NCI-H446 treated with DMSO at 0.1 percent for 48 hours (cell line): ENCODE results near the gene BDP1.
A peak's percentile ranks its signal among the peaks of the same experiment; 100 is the strongest.
"Not testable (repeated sequence)": the region's sequence is repeated elsewhere in the genome, so short reads cannot be mapped to it uniquely, and the experiment has no call there.

ENCODE experiments used
- DNase-seq: peaks from one replicate; lab custom pipeline; 2025; lab: John Stamatoyannopoulos, UW

Gene BDP1

GRCh38 chr5:71455427-71456361, at the start of gene BDP1:
BDP1 (plus strand) TSS chr5:71455651; CDS start chr5:71455878, 227 bp downstream.
- peak; percentile 70 for DNase-seq

DNA sequence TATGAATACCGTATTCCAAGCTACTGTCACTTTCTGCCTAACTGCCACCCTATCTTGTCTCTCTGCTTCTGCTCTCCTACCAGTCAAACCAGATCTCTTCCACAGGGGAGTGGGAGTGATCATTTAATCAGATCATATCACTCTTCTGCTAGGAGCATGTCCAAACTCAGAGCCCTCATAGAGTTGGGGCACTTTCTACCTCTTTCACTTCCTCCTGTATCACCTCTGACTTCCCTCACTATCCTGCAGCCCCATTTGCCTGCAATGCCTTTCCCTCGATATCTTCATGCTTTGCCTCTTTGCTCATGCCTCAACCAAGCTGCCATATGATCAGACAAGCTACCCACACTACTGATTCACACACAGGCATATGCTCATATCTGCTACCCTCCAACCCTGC, 45.4 kb upstream of the BDP1 start:
- not testable (repeated sequence) for DNase-seq

DNA sequence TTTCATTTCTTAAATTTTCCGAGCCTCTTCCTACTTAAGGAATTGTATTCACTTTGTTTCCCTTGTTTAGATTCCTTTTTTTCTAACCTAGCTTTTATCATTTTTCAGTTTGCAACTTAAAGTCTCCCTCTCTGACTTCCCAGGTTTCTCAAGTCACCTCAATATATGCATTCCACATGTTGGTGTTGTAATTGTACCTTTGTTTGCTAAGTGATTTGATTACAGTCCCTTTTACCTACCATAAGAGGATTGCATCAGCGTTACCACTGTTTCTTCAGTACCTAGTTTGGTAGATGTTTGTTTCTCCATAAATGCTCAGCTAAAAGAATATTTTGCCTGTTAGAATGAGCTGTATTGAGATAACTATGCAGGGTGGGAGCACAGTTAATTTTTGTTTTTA, 39.8 kb upstream of the BDP1 start:
- DNase-seq = not testable (repeated sequence)

- DNase-seq = not testable (repeated sequence)
Measured at GRCh38 chr5:71418026-71418425, 37.4 kb upstream of the BDP1 start.

GRCh38 chr5:71421278-71421677, 34.2 kb upstream of the BDP1 start:
- DNase-seq = not testable (repeated sequence)

DNA sequence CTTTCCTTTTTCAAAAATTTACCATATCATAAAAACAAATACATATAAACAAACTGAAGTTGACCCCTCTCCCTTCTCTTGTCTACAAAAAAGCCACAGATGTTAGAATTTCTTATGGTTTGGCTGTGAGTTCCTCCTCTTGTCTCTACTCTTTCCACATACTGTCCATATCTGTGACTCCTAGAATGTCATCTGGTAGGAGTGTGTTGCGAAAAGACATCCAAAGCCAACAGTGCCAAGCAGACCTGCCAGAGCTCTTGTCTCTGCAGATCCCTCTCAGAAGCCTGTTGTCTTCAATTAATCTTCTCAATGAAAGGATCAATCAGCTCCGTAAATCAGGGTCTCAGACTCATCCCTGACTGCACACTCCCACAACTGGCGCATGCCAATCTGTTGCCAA, 31.6 kb upstream of the BDP1 start:
- DNase-seq = peak; percentile 41

- not testable (repeated sequence) for DNase-seq
Measured at GRCh38 chr5:71426686-71427474, 28.6 kb upstream of the BDP1 start.

GRCh38 chr5:71432410-71432809, 23.0 kb upstream of the BDP1 start:
- not testable (repeated sequence) for DNase-seq

- DNase-seq = not testable (repeated sequence)
Measured at GRCh38 chr5:71434825-71435224, 20.6 kb upstream of the BDP1 start.

DNA sequence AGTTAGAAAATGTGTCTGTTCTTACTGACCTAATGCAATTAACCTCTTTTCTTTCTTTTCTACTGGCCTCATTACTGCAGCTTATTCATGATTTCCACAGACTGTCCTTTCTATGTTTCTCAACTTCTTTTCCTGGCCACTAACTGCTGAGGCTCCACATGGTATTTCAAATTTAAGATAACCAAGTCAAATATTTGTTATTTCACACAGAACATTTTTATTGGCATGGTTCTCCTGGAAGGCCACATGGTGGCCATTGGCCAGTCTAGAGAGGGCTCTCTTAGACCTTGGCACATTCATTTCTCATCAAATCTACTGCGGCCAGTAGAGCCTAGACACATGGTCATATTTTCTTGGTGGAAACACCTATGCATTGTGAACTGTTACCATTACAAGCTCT, 13.9 kb upstream of the BDP1 start:
- not testable (repeated sequence) for DNase-seq

DNA sequence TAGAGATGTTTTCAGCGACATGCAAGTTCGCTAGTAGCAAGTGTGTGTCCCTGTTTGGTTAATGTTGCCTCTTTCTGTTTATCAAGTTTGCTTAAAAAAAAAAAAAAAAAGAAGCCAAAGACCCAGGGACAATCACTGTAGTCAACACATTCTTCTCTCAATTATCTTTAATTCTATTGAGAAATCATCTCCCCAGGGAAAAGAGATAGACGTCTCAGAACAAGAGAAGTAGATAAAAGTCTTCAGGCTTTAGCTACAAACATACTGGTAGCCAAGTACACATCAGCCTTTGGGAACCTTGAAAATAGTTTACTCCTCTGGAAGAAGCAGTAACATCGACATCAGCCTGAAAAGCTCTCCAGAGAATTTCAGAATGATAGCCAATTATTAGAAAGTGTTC, 11.6 kb upstream of the BDP1 start:
- DNase-seq = not testable (repeated sequence)

GRCh38 chr5:71445015-71445414, 10.4 kb upstream of the BDP1 start:
- not testable (repeated sequence) for DNase-seq

GRCh38 chr5:71445523-71446152, 9.8 kb upstream of the BDP1 start:
- DNase-seq = not testable (repeated sequence)

GRCh38 chr5:71446540-71447216, 8.8 kb upstream of the BDP1 start:
- not testable (repeated sequence) for DNase-seq

DNA sequence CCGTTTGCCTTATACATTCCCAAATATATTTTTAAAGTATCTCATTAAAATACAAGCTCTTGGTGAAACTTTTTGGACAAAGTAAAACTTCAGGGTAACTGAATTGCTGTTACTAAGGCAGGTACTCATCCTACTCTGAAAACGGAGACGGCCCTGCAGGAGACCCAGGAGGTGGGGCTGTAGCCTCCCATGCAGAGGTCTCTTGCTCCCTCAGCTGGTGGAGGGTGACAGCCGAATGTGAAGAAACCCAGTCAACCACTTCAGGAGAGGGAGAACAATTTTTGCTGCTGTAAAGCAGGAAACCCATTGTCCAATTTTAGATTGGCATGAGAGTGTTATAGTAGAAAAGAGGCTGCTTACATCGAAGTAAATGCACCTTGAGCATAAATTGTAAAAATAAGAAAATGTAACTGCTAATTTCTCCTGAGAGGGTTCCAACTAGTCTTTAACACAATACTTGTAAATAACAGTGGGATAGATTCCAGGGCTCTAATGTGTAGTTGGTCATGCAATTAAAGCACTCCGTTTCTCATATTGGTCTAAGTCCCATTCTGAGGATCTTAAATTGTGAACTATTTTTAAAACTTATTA, 8.1 kb upstream of the BDP1 start:
- DNase-seq = peak; percentile 39

GRCh38 chr5:71452876-71453275, 2.6 kb upstream of the BDP1 start:
- DNase-seq = no peak

- no peak for DNase-seq
Measured at GRCh38 chr5:71454913-71455312, 538 bp upstream of the BDP1 start.

- no peak for DNase-seq
Measured at GRCh38 chr5:71456362-71456743, 902 bp downstream of the BDP1 start.

DNA sequence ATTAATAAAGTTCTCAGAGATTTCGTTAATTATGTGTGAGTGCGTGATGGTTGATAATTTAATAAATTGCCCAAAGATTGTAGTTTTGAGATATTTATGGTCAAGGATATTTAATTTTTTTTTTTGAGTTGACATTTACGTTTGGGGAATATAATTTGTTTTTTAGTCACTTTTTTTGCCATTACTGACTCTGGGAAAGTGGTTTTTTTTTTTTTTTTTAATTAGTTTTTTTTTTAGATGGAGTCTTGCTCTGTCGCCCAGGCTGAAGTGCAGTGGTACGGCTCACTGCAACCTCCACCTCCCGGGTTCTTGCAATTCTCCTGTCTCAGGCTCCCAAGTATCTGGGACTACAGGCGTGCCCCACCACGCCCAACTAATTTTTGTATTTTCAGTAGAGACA, 1.7 kb downstream of the BDP1 start:
- DNase-seq = no peak

- DNase-seq = no peak
Measured at GRCh38 chr5:71460693-71461092, 5.2 kb downstream of the BDP1 start.

GRCh38 chr5:71461360-71461759, 5.9 kb downstream of the BDP1 start:
- no peak for DNase-seq
